HepG2 (cell line): Measurements from ENCODE around the gene CRIM1. TPM values are rescaled to one million over a fixed set of nuclear protein-coding genes. Genes with fewer than 3 reads are reported as not detected.

ENCODE experiments used
- ATAC-seq: fragments of 200-7000 bp; cut with Tn5 transposase; 3 replicates; pipeline ENCODE4 v1.9.1; 2020; ENCODE audit warnings: mild to moderate bottlenecking, moderate library complexity
- BruUV-seq: library from RNA; stranded (reverse); fragments of 400-500 nt; replicated peaks from 2 replicates; lab custom pipeline; 2021; lab: Mats Ljungman, UMichigan
- CTCF ChIA-PET: fragments of 300-600 bp; formaldehyde crosslinking; extraction: SDS; loops from one replicate; lab custom pipeline; 2021; ENCODE audit warnings: low total read pairs, inconsistent platforms, low intra/inter-chr PET ratio; lab: Yijun Ruan, JAX
- POLR2A ChIA-PET: fragments of 350-600 bp; sonication (Branson Sonifier 250); formaldehyde crosslinking; loops from one replicate; lab custom pipeline; 2020; ENCODE audit warnings: antibody characterized with exemption, inconsistent platforms; lab: Yijun Ruan, JAX
- DNase-seq: peaks from one replicate; pipeline ENCODE4 v3.0.0-alpha.2; 2015; ENCODE audit warnings: low spot score
- FAIRE-seq: peaks from 3 replicates; lab custom pipeline; 2011; peaks lifted over from hg19 to GRCh38; lab: Jason Lieb, UNC
- H2AFZ ChIP-seq: one replicate; pipeline ENCODE4 v1.6.1; 2011; ENCODE audit warnings: low read length, inconsistent platforms
- H3K27ac ChIP-seq: fragments of 300-600 bp; 3 replicates; pipeline ENCODE4 v1.8.0; 2011; ENCODE audit warnings: mixed run types, mild to moderate bottlenecking, mixed read lengths, low read length, inconsistent platforms; ENCODE audit not compliant: insufficient read depth; ENCODE audit errors: extremely low read length
- H3K27me3 ChIP-seq, 2 experiments: fragments of 200-600 bp in 1 of 2; 2 replicates in 1 of 2; 3 replicates in 1 of 2; pipeline versions ENCODE4 v1.6.0 to v1.8.0; 2011; ENCODE audit warnings: low read length in 2 of 2, mild to moderate bottlenecking in 2 of 2, moderate library complexity in 2 of 2, inconsistent platforms in 1 of 2; ENCODE audit not compliant: insufficient read depth in 2 of 2, control insufficient read depth in 1 of 2
- H3K36me3 ChIP-seq, 2 experiments: fragments of 200-600 bp in 1 of 2; replicated peaks in 1 of 2; 2 replicates in 1 of 2; 3 replicates in 1 of 2; pipeline versions ENCODE4 v1.5.1 to v1.8.0; 2011; ENCODE audit warnings: low read length in 2 of 2, inconsistent platforms in 1 of 2; ENCODE audit not compliant: insufficient read depth in 2 of 2, control insufficient read depth in 1 of 2
- H3K4me1 ChIP-seq: 2 replicates; pipeline ENCODE4 v1.5.1; 2012; ENCODE audit warnings: low read length, inconsistent platforms; ENCODE audit not compliant: insufficient read depth
- H3K4me2 ChIP-seq: 2 replicates; pipeline ENCODE4 v1.6.0; 2011; ENCODE audit warnings: low read depth, low read length, inconsistent platforms
- H3K4me3 ChIP-seq, 3 experiments: fragments of 200-600 bp in 1 of 3; sonication (generic), shearing (Covaris generic) in 1 of 3; replicated peaks in 1 of 3; 2 replicates each; pipeline ENCODE4 v1.5.1; 2011 to 2016; ENCODE audit warnings: low read length in 3 of 3, inconsistent platforms in 2 of 3, low read depth in 2 of 3, mild to moderate bottlenecking in 2 of 3, control low read depth in 1 of 3, mixed read lengths in 1 of 3; ENCODE audit not compliant: insufficient read depth in 1 of 3
- H3K79me2 ChIP-seq: one replicate; pipeline ENCODE4 v1.6.1; 2011; ENCODE audit warnings: low read length, inconsistent platforms; ENCODE audit not compliant: insufficient read depth
- H3K9ac ChIP-seq: 2 replicates; pipeline ENCODE4 v1.6.0; 2011; ENCODE audit warnings: mild to moderate bottlenecking, low read depth, low read length, inconsistent platforms; ENCODE audit not compliant: insufficient read depth
- H3K9me3 ChIP-seq: 2 replicates; pipeline ENCODE4 v1.5.1; 2012; ENCODE audit warnings: mild to moderate bottlenecking, low read length
- H4K20me1 ChIP-seq: 2 replicates; pipeline ENCODE4 v1.6.0; 2011; ENCODE audit warnings: inconsistent platforms, mild to moderate bottlenecking, low read length, moderate library complexity; ENCODE audit not compliant: insufficient read depth
- MAFF ChIP-seq: IDR thresholded peaks from 2 replicates; pipeline ENCODE4 v1.6.1; 2011; ENCODE audit warnings: low read depth, low read length, improper control_type of control experiment
- PAXIP1 ChIP-seq: sonication (generic); formaldehyde crosslinking; conservative IDR thresholded peaks from 2 replicates; pipeline ENCODE4 v1.4.0; 2020; ENCODE audit warnings: mild to moderate bottlenecking, missing genetic modification reagents, moderate library complexity
- ZNF101 ChIP-seq: sonication (generic); formaldehyde crosslinking; IDR thresholded peaks from 2 replicates; pipeline ENCODE4 v1.4.0; 2020; ENCODE audit warnings: mild to moderate bottlenecking, low read depth, missing genetic modification reagents, borderline replicate concordance
- ZNF263 ChIP-seq: sonication (generic); formaldehyde crosslinking; IDR thresholded peaks from 2 replicates; pipeline ENCODE4 v1.4.0; 2020; ENCODE audit warnings: missing genetic modification reagents
- ZNF343 ChIP-seq: sonication (generic); formaldehyde crosslinking; IDR thresholded peaks from 2 replicates; pipeline ENCODE4 v1.4.0; 2020; ENCODE audit warnings: mild to moderate bottlenecking, missing genetic modification reagents
- ZNF362 ChIP-seq: sonication (generic); formaldehyde crosslinking; IDR thresholded peaks from 2 replicates; pipeline ENCODE4 v1.4.0; 2020; ENCODE audit warnings: missing genetic modification reagents, mild to moderate bottlenecking, borderline replicate concordance
- ZNF724P ChIP-seq: sonication (generic); formaldehyde crosslinking; IDR thresholded peaks from 2 replicates; pipeline ENCODE4 v1.8.0; 2022; ENCODE audit warnings: missing genetic modification reagents, borderline replicate concordance
- ZSCAN12 ChIP-seq: sonication (generic); formaldehyde crosslinking; IDR thresholded peaks from 2 replicates; pipeline ENCODE4 v1.9.0; 2021; ENCODE audit warnings: mild to moderate bottlenecking, missing genetic modification reagents
- WGBS: methylation state at CpG from one replicate; pipeline ENCODE4 v1.1.6; 2017; ENCODE audit warnings: low lambda C conversion rate; 5-methylcytosine and 5-hydroxymethylcytosine counted together
- in situ Hi-C: cut with HindIII; loops from 2 replicates; pipeline ENCODE4 v1.10.0; 2017; ENCODE audit warnings: low pct_unique_long_range_greater_than_20kb; ENCODE audit not compliant: extremely low pct_ligation_motif_present
- intact Hi-C: fragments of 100-400 bp; cut with micrococcal nuclease; formaldehyde crosslinking; loops from one replicate; pipeline ENCODE4 v1.10.0; 2022; ENCODE audit not compliant: unreplicated experiment
- polyA plus RNA-seq, 8 experiments: library from polyadenylated mRNA; depleted of rRNA in 3 of 8; stranded (reverse) in 7 of 8; unstranded in 1 of 8; fragments of >200 nt; fragmentation: Illumina TruSeq in 4 of 8; extraction: Trizol in 4 of 8; gene quantifications; 2 replicates each; pipeline versions ENCODE4 v1.2.1 to v1.2.3, GENCODE V29; 2011 to 2016; ENCODE audit warnings: low read depth in 4 of 8, missing spikeins in 1 of 8, mixed read lengths in 1 of 8; ENCODE audit not compliant: insufficient read depth in 1 of 8
- total RNA-seq, 5 experiments: library from RNA; depleted of rRNA; stranded (reverse); fragments of >200 nt; fragmentation: Illumina TruSeq; extraction: Trizol; gene quantifications; 2 replicates each; pipeline ENCODE4 v1.2.3, GENCODE V29; 2016; ENCODE audit warnings: low read depth in 1 of 5
- TF ChIP-seq, protein P1 (sequence below): sonication (generic); formaldehyde crosslinking; IDR thresholded peaks from 2 replicates; pipeline ENCODE4 v1.4.0; 2020; ENCODE audit warnings: missing genetic modification reagents, borderline replicate concordance
- TF ChIP-seq, protein P2 (sequence below): sonication (generic); formaldehyde crosslinking; IDR thresholded peaks from 2 replicates; pipeline ENCODE4 v1.8.0; 2022; ENCODE audit warnings: missing genetic modification reagents, low read depth, mild to moderate bottlenecking, borderline replicate concordance
- TF ChIP-seq, protein P3 (sequence below): IDR thresholded peaks from 2 replicates; pipeline ENCODE4 v1.6.1; 2016; ENCODE audit warnings: low read depth, borderline replicate concordance
- TF ChIP-seq, protein P4 (sequence below): sonication (generic); formaldehyde crosslinking; IDR thresholded peaks from 2 replicates; pipeline ENCODE4 v1.4.0; 2020; ENCODE audit warnings: missing genetic modification reagents

Gene CRIM1
- total and polyA plus RNA-seq, 2 of the 13 experiments (the other 11 are each of a cell fraction or from before 2014, with no cell fraction given) = 39.1 to 69.9 TPM

GRCh38 chr2:36389091-36389564, 33.5 kb downstream of the CRIM1 start:
- ATAC-seq (no peak), DNase-seq (no peak), FAIRE-seq (no peak)
- no peak overlapping the region for H3K27ac ChIP-seq
- no peak overlapping the region for H3K4me3 ChIP-seq
- H3K79me2 ChIP-seq = peaks cover 85% of the 10 kb centered on the region
- H3K4me1 ChIP-seq = peaks cover 35% of the 10 kb centered on the region
- no peaks in the 10 kb centered on the region for H3K9me3 ChIP-seq
- H3K9ac ChIP-seq = no peak overlapping the region
- no peak overlapping the region for H2AFZ ChIP-seq
- 91% methylated on average over 5 of the region's 5 CpGs for WGBS
- TF ChIP-seq ZNF343 (CRISPR knock-in tag) = no peak
- TF ChIP-seq PAXIP1 (CRISPR knock-in tag) = no peak
- TF ChIP-seq ZNF101 = no peak
- TF ChIP-seq, protein P1, sequence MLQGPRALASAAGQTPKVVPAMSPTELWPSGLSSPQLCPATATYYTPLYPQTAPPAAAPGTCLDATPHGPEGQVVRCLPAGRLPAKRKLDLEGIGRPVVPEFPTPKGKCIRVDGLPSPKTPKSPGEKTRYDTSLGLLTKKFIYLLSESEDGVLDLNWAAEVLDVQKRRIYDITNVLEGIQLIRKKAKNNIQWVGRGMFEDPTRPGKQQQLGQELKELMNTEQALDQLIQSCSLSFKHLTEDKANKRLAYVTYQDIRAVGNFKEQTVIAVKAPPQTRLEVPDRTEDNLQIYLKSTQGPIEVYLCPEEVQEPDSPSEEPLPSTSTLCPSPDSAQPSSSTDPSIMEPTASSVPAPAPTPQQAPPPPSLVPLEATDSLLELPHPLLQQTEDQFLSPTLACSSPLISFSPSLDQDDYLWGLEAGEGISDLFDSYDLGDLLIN = no peak
- TF ChIP-seq ZSCAN12 = no peak
- TF ChIP-seq MAFF = no peak
- TF ChIP-seq, protein P2, sequence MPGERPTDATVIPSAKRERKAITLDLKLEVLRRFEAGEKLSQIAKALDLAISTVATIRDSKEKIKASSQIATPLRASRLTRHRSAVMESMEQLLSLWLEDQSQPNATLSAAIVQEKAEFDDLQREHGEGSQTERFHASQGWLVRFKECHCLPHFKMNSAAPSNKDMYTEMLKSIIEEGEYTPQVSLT = no peak
- no peak for TF ChIP-seq ZNF362
- TF ChIP-seq, protein P3, sequence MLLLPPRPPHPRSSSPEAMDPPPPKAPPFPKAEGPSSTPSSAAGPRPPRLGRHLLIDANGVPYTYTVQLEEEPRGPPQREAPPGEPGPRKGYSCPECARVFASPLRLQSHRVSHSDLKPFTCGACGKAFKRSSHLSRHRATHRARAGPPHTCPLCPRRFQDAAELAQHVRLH = no peak
- TF ChIP-seq, protein P4, sequence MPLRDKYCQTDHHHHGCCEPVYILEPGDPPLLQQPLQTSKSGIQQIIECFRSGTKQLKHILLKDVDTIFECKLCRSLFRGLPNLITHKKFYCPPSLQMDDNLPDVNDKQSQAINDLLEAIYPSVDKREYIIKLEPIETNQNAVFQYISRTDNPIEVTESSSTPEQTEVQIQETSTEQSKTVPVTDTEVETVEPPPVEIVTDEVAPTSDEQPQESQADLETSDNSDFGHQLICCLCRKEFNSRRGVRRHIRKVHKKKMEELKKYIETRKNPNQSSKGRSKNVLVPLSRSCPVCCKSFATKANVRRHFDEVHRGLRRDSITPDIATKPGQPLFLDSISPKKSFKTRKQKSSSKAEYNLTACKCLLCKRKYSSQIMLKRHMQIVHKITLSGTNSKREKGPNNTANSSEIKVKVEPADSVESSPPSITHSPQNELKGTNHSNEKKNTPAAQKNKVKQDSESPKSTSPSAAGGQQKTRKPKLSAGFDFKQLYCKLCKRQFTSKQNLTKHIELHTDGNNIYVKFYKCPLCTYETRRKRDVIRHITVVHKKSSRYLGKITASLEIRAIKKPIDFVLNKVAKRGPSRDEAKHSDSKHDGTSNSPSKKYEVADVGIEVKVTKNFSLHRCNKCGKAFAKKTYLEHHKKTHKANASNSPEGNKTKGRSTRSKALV (CRISPR knock-in tag) = no peak
- no peak for TF ChIP-seq ZNF724P (CRISPR knock-in tag)
- TF ChIP-seq ZNF263 (CRISPR knock-in tag) = no peak
- H4K20me1 ChIP-seq = peaks cover 4% of the 10 kb centered on the region; the same call in 1 of the 2 replicates
- intact Hi-C loops (no loop called here), in situ Hi-C loops (no loop called here)
- BruUV-seq = no TSS peak
- H3K27me3 ChIP-seq = no peaks in the 10 kb centered on the region
- POLR2A ChIA-PET = no interaction called here
- no peak overlapping the region for H3K4me2 ChIP-seq
- H3K36me3 ChIP-seq = peaks cover 8 to 17% of the 10 kb centered on the region in 2 experiments; a peak in 3 of 5 replicates
- CTCF ChIA-PET = no interaction called here
